Inflammatory macrophage treated with lipopolysaccharide for 1 hour (primary cell): ENCODE results near the gene MUS81.
"Not testable (repeated sequence)": the region's sequence is repeated elsewhere in the genome, so short reads cannot be mapped to it uniquely, and the experiment has no call there.

Experiments
- DNase-seq, 2 donors: peaks; one replicate each; pipeline ENCODE4 v3.0.0-alpha.2; 2020 to 2022

Gene MUS81

DNA sequence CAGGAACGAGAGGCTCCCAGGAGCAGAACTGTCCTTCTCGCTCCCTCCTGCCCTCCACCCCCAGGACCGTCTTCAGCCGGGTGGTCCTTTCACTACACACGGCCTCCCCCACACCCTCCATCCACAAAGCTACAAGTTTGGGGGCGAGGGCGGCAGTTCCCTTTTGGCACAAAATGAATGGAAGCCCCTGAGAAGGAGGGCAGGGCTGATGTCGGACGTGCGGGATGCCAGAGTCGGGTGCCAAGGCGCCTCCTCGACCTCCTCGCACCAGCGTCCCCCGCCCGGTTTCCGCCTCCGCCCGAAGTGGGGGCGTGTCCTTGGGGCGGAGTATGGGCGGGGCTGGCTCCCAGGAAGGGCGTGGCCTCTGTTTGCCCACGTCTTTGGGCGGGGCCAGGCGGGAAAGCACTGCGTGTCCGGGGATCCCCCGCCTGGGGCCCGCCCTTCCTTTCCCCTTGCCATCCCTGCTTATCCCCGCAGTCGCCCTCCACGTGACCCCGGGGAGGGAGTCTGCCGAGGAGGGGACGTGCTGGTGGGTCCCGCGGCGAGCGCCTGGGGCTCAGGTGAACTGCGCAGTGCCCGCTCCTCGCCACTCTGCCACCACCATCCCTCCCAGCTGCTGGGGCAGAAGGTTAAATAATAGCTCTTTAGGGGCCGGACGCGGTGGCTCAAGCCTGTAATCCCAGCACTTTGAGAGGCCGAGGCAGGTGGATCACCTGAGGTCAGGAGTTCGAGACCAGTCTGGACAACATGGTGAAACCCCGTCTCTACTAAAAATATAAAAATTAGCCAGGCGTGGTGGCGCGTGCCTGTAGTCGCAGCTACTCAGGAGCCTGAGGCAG lies 13.3 kb downstream of the MUS81 start:
- peak; percentile 81 to 97 for DNase-seq

DNA sequence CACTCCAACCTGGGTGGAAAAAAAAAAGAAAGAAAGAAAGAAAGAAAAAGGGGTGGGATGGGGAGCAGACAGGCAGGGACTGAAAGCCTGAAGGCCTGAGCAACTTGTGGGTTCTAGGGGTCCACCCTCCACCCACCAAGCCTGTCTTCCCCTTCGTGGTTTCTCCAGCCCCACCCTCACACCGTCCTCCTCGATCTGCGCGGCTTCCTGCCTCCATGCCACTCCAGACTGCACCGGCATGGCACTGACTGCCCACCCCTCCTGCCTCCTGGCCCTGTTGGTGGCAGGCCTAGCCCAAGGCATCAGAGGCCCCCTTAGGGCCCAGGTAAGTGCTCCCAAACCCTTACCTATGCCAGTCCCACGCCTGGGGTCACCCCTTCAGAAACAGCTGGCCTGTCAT lies 19.4 kb downstream of the MUS81 start, which contains the start of gene CTSW:
CTSW (plus strand) TSS at position 221 of the 400 bp plus-strand sequence; CDS start at position 239, 18 bp downstream.
- DNase-seq, result peak in 1 of 2 donors; percentile 32

DNA sequence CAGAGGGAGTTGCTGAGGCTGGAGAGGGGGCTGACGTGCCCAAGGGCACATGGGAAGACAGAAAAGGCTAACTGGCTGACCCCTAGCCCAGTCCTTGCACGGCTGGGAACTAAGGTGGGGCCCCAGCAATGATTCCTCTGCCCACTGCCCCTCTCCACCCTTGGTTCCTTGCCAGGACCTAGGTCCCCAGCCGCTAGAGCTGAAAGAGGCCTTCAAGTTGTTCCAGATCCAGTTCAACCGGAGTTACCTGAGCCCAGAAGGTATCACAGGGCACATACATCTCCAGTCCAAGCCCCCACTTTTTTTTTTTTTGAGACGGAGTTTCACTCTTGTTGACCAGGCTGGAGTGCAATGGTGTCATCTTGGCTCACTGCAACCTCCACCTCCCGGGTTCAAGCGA lies 19.8 kb downstream of the MUS81 start:
- no peak for DNase-seq

DNA sequence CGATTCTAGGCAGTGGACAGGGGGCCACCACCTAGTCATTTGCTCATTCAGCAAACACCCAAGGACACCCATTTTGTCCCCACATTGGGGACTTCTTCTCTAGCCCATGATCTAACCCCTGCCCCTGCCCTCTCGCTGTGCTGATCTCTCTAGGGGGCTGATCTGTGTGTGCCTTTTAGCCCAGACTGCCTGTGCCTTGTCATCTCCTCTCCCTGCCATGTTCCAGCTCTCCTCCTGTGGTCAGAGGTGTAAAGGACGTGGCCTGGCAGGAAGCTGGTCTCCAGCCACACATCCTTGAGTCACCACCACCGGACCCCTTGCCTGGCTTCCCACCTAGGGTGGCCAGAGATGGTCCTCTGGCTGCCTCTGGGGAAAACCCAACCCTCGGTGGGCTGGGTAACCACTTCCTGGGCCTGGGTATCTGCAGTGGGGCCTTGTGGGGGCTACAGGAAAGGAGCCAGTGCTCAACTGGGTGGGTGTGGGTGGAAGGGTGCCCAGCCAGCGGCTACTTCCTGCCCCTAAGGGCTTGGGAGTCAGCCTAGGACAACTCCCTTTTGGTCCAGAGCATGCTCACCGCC lies 20.7 kb downstream of the MUS81 start:
- no peak for DNase-seq

DNA sequence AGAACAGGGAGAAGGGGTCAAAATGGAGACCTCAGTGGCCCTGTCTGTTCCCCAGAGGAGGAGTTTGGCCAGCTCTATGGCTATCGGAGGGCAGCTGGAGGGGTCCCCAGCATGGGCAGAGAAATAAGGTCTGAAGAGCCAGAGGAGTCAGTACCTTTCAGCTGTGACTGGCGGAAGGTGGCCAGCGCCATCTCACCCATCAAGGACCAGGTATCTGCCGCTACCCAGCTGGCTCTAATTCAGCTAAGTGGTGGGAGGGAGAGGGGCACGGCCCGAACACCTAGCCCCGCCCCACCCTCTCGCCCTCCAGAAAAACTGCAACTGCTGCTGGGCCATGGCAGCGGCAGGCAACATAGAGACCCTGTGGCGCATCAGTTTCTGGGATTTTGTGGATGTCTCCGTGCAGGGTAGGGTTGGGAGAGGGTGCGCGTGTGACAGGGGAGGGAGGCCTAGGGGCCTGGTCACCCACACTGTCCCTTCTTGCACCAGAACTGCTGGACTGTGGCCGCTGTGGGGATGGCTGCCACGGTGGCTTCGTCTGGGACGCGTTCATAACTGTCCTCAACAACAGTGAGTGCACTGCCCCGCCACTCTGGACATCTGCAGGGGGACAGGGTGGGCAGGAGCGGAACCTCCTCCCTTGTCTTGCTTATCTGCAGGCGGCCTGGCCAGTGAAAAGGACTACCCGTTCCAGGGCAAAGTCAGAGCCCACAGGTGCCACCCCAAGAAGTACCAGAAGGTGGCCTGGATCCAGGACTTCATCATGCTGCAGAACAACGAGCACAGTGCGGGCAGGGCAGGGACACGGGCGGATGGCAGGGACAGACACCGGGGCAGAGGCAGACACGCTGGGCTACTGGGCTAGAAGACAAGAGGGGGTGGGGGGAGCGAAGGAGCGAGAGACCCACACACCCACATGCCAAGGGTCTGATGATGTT lies 22.2 kb downstream of the MUS81 start:
- DNase-seq, result no peak

DNA sequence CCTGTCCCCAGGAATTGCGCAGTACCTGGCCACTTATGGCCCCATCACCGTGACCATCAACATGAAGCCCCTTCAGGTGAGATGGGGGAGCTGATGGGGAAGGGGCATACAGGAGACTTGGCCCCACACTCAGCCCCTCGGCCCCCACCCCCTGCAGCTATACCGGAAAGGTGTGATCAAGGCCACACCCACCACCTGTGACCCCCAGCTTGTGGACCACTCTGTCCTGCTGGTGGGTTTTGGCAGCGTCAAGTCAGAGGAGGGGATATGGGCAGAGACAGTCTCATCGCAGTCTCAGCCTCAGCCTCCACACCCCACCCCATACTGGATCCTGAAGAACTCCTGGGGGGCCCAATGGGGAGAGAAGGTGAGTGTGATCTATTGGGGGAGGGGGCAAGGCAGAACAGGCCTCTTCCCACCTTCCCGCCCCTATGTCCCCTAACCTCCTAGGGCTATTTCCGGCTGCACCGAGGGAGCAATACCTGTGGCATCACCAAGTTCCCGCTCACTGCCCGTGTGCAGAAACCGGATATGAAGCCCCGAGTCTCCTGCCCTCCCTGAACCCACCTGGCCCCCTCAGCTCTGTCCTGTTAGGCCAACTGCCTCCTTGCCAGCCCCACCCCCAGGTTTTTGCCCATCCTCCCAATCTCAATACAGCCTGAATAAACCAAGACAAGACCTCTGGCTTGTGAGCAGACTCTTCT lies 23.0 kb downstream of the MUS81 start:
- no peak for DNase-seq

DNA sequence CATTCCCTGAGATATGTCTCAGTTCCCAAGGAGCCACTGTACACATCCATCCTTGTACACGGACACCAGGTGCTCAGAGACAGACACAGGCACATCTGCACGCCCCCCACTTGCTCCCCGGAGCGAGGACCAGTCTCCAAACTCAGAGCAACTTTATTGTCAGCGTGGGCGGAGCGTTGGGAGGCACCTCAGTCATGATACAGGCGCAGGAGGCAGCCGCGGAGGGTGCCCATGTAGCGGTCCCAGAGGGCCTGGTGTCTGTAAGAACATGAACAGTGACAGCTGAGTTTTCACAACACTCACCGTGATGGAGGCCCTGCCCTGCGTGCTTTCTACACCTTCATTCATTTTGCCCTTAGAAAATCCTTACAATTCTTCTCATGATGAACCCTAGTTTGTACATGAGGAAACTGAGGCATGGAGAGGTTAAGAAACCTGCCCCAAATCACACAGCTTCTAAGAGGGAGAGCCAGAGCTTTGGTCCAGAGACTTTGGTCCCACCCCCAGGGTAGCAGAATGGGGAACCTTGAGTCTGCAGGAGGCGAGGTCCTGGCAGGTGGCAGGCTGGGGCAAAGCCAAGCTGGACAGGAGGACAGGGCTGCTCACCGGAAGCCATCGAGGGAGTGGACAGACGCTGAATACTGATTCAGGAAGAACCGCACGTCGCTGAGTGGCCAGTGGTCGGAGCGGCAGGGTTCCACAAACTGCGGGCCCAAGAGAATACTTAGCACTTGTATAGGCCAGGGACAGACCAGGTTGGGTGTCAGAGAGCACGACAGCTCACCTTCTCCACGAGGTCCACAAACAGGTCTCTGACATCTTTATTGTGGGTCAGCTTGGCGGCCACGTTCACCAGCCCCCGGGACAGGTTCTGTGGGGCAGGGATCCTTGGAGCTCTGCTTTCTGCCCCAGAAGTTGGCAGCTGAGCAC lies 23.8 kb downstream of the MUS81 start:
- DNase-seq, result no peak

DNA sequence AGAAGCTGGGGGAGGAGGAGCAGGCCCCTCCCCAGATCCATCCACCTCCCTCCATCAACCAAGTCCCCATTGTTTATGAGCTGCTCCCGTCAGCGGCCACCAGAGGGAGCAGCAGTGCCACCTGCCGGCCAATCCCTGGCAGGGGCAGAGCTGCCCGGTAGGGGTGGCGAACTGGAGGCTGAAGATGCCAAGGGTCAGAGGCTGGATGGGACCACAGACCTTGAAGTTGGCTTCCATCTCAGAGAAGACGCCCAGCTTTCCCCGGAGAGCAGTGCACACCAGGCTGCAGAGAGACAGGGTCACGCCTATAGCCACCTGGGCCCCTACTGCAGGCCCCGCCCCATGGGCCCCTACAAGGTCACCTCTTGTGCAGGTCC lies 24.5 kb downstream of the MUS81 start:
- peak; percentile 65 to 90 for DNase-seq

DNA sequence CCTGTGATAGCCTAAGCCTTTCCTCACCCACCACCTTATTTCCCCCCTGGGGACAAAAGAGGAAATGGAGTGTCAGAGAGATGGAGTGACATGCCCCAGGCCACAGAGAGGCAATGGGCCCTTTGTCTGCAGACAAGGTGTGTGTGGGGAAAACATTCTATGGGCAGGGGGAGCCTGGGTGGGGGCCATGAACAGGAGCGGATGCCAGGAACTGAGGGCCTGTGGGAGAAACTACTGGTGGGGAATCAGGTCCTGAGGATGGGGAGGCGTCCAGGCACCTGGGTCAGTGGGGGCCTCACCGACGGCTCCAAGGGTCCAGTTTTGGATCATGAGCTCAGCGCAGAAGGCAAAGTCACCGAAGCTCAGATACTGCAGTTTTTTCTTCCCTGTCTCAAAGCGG lies 25.0 kb downstream of the MUS81 start:
- no peak for DNase-seq

DNA sequence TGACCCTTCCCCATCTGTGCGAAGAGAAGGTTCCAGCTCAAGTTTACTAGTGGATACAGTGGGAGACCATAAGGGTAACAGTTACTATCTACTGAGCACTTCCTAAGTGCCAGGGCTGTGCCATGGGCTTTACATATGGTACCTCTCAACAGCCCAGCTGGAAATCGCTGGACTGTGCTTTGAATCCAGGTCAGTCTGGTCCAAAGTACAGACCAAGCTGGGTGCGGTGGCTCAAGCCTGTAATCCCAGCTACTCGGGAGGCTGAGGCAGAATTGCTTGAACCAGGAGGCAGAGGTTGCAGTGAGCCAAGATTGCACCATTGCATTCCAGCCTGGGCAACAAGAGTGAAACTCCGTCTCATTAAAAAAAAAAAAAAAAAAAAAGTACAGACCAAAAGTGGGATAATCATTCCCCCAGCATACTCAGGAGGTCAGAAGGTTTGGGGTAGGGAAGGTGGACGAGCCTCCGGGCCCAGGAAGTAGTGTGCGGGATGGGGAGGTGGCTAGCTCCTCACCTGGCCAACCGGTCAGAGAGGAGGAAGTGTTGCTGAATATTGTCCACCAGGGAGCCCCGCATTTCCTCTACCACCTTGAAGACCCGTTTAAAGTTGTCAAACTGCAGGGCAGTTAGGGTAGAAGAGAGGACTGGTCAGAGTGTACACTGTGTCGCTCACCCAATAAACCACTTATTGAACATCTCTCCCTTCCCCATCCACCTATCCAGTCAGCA lies 25.7 kb downstream of the MUS81 start:
- DNase-seq, result no peak

DNA sequence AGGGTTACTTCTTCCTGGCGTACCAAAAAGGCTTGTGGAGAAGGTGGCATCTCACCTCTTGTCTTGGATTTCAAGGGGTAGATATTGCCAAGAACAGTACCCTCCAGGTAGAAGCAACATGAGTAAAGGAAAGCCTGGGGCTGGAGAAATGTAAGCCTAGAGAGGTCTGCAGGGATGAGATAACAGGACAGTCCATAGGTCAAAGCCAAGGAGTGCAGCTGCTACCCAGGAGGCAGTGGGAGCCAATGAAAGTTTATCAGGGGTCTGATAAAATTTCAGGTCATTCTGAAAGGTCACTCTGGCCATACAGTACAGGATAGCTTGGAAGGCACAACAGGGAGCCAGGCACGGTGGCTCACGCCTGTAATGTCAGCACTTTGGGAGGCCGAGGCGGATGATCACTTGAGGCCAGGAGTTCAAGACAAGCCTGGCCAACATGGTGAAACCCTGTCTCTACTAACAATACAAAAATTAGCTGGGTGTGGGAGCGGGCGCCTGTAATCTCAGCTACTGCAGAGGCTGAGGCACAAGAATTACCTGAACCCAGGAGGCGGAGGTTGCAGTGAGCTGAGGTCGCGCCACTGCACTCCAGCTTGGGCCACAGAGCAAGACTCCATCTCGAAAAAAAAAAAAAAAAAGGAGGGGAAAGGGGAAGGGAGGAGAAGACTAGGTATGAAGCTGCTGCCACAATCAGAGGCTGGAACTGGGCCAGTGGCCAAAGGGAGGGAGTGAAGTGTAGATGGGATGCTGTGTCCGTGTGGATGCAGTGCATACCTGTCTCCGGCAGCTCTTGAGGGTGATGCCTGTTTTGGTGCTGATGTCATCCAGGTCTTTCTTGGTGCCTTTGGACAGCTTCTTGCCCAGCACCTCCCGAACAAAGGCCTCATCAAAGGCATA lies 26.8 kb downstream of the MUS81 start:
- no peak for DNase-seq

DNA sequence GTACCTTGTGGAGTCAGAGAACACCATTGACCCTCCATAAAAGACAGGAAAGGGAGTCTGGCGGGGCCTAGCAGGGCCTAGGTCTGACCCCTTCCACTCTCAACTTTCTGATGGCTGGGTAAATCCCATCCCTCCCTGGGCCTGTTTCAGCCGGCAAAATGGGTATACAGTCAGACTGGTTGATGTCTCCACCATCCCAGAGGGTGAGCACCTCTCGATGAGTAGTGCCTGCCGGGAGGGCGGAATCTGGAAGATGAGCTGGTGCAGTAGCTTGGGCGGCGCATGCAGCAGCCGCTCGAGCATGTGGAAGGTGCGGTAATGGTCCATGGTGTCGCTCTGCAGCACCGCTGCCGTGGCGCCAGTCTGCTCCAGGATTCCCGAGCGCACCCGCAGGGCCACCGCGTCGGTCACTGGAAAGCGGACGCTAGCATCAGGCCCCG lies 27.5 kb downstream of the MUS81 start:
- no peak for DNase-seq

DNA sequence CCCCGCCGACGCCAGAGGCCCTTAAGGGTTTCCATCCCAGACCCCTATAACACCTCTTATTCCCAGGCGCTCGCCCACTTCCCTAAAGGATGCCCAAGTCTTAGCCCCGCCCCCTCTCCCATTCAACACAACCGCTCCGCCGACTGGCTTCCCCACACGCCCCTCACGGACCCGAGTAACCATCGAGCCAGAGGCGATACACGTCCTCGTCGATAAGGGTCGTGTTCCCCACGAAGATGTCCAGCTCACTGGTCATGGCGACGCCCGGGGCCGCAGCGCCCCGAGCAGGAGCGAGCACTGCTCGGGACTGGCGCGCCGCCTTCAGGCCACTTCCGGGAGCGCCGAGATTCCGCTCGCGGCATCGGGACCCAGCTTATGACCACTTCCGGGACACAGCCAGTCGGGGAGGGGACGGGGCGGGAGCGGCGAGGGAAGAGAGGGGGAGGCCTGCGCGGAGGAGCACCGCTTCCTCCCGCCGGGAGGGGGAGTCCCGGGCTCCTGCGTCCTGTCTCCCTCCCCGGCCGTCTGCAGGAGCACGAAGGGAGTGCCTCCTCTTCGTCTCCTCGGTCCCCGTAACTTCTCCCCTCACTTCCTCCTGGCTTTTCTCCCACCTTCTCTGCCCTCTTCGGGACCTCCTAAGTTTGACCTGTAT lies 28.1 kb downstream of the MUS81 start, which contains the start of gene FIBP:
FIBP (minus strand) TSS at position 309 of the 652 bp plus-strand sequence; CDS start at position 256, 53 bp downstream.
- peak; percentile 94 to 97 for DNase-seq

DNA sequence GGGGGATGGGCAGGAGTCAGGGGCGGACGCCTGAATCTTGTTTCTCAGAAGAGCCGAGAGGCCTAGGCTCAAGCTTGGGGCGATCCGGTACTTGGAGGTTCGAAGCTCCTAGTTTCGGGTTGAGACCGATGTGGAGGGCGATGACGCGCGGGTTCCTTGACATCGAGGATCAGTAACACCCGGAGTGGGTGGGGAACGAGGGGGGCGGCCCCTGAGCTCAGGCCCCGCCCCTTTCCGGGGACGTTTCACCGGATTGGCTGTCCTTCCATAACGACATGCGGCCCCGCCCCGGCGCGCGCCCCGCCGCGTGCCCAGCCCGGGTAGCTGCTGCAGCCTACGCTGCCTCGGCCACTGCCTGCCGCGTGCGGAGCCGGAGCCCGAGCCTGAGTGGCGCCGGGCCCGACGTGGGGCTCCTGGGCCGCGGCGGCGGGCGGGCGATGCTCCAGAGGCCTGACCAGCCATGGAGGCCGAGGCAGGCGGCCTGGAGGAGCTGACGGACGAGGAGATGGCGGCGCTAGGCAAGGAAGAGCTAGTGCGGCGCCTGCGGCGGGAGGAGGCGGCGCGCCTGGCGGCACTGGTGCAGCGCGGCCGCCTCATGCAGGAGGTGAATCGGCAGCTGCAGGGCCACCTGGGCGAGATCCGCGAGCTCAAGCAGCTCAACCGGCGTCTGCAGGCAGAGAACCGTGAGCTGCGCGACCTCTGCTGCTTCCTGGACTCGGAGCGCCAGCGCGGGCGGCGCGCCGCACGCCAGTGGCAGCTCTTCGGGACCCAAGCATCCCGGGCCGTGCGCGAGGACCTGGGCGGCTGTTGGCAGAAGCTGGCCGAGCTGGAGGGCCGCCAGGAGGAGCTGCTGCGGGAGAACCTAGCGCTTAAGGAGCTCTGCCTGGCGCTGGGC lies 30.3 kb downstream of the MUS81 start, which contains the start of gene CCDC85B:
CCDC85B (plus strand) TSS at position 350 of the 895 bp plus-strand sequence; CDS start at position 461, 111 bp downstream.
- DNase-seq, result peak; percentile 95 to 98

DNA sequence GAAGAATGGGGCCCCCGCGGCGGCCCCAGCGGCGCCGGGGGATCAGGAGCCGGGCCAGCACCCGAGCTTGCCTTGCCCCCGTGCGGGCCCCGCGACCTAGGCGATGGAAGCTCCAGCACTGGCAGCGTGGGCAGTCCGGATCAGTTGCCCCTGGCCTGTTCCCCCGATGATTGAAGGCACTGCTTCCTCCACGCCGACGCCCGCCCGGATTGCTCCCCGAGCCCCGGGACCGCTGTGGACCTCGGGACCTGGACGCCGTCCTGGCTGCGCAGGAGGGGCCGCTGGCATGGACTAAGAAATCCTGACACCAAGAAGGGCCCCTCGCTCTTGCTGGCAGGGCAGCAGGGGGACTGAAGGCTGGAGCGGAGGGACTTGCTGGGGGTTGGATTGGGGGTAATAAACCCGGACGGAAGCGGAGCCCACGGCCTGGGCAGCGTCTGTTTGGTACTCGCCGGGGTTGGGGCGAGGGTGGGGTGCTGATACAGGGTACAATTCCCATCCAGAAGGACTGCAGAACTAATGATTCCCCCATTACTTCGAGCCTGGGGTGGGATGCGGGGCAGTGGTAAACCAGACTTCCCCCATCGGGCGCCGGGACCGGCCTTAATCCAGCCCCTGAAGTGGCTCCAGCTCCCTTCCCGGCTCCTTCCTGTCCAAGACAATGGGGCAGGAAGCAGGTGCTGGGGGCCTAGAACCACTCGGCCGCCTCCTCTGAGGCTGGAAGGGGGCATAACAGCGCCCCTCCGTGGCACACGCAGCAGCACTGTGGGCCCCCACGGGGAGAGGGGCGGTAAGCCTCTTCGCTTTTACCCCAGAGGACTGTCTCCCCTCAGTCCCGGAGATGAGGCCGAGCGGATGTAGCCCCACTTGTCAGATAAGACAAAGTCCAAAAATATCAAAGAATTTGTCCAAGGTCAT lies 31.2 kb downstream of the MUS81 start:
- peak in 1 of 2 donors; percentile 22 for DNase-seq

DNA sequence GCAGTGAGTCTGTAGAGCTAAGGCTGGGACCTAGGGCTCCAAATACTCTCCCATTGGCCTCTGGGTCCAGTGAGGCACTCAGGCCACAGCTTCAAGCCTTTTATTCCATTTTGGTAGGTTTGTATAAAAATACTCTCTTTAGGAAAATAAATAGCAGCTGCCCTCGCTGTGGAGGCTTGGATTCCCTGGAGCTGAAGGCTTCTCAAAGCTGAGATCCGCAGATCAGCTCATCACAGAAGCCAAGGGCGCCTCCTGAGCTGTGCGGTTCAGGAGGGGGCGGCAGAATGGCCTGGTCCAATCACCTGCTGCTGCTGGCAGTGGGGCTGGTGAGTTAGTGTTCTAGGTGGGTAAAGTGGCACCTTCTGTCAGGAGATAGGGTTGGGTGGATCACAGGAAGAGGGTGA lies 31.9 kb downstream of the MUS81 start:
- not testable (repeated sequence) for DNase-seq
